IMR-90 (cell line): ENCODE results near the gene TAB2.

ENCODE experiments used
- BHLHE40 ChIP-seq: fragments of 150-350 bp; IDR thresholded peaks from 2 replicates; pipeline ENCODE4 v1.6.1; 2016; ENCODE audit warnings: mild to moderate bottlenecking, low read depth, low read length
- CEBPB ChIP-seq: IDR thresholded peaks from 2 replicates; pipeline ENCODE4 v1.6.1; 2012; ENCODE audit warnings: low read depth, low read length, improper control_type of control experiment
- CHD1 ChIP-seq: IDR thresholded peaks from 2 replicates; pipeline ENCODE4 v1.6.1; 2012; ENCODE audit warnings: low read depth, low read length, improper control_type of control experiment
- CTCF ChIP-seq: conservative IDR thresholded peaks from 2 replicates; pipeline ENCODE4 v1.5.1; 2012; ENCODE audit warnings: mild to moderate bottlenecking, low read depth, low read length, improper control_type of control experiment
- ELK1 ChIP-seq: fragments of 150-350 bp; IDR thresholded peaks from 2 replicates; pipeline ENCODE4 v1.6.1; 2016; ENCODE audit warnings: low read depth, mild to moderate bottlenecking, low read length, moderate library complexity, borderline replicate concordance
- FOS ChIP-seq: fragments of 150-350 bp; IDR thresholded peaks from 2 replicates; pipeline ENCODE4 v1.6.1; 2016; ENCODE audit warnings: low read depth, low read length
- MAZ ChIP-seq: IDR thresholded peaks from 2 replicates; pipeline ENCODE4 v1.6.1; 2012; ENCODE audit warnings: low read depth, mild to moderate bottlenecking, low read length, improper control_type of control experiment, moderate library complexity, borderline replicate concordance
- MXI1 ChIP-seq: IDR thresholded peaks from 2 replicates; pipeline ENCODE4 v1.6.1; 2012; ENCODE audit warnings: low read depth, mild to moderate bottlenecking, low read length, moderate library complexity, borderline replicate concordance
- POLR2A ChIP-seq: IDR thresholded peaks from 2 replicates; pipeline ENCODE4 v1.6.1; 2012; ENCODE audit warnings: mild to moderate bottlenecking, low read depth, low read length
- RAD21 ChIP-seq: IDR thresholded peaks from 2 replicates; pipeline ENCODE4 v1.6.1; 2012; ENCODE audit warnings: low read length, improper control_type of control experiment
- RCOR1 ChIP-seq: IDR thresholded peaks from 2 replicates; pipeline ENCODE4 v1.6.1; 2012; ENCODE audit warnings: mild to moderate bottlenecking, low read length, improper control_type of control experiment; ENCODE audit not compliant: insufficient replicate concordance
- RFX5 ChIP-seq: IDR thresholded peaks from 2 replicates; pipeline ENCODE4 v1.8.0; 2012; ENCODE audit warnings: low read depth, mild to moderate bottlenecking, low read length, moderate library complexity
- TF ChIP-seq, protein P1 (sequence below): fragments of 150-350 bp; IDR thresholded peaks from 2 replicates; pipeline ENCODE4 v1.6.1; 2017; ENCODE audit warnings: mild to moderate bottlenecking, antibody characterized with exemption, low read length, low read depth

GRCh38 chr6:149439626-149440025 lies 122.1 kb downstream of the TAB2 start:
- TF ChIP-seq CTCF: no peak
- no peak for TF ChIP-seq BHLHE40
- TF ChIP-seq POLR2A: no peak
- no peak for TF ChIP-seq CEBPB
- TF ChIP-seq RCOR1: no peak
- TF ChIP-seq ELK1: no peak
- TF ChIP-seq RFX5: no peak
- no peak for TF ChIP-seq RAD21
- TF ChIP-seq MAZ: no peak
- no peak for TF ChIP-seq MXI1
- TF ChIP-seq CHD1: no peak
- TF ChIP-seq FOS: no peak
- TF ChIP-seq, protein P1, sequence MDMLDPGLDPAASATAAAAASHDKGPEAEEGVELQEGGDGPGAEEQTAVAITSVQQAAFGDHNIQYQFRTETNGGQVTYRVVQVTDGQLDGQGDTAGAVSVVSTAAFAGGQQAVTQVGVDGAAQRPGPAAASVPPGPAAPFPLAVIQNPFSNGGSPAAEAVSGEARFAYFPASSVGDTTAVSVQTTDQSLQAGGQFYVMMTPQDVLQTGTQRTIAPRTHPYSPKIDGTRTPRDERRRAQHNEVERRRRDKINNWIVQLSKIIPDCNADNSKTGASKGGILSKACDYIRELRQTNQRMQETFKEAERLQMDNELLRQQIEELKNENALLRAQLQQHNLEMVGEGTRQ: no peak
